NCI-H1694 treated with DMSO at 0.1 percent for 48 hours (cell line): ENCODE results near the gene NXPE4.

ENCODE experiments used
- DNase-seq: peaks from one replicate; lab custom pipeline; 2025; lab: John Stamatoyannopoulos, UW

The NXPE4 gene

GRCh38 chr11:114559425-114560310 is 35.9 kb downstream of the NXPE4 start, which contains the start of gene NXPE1:
TSS of gene NXPE1 (minus strand) at chr11:114559881. CDS start at chr11:114551201, 8,680 bp downstream.
- DNase-seq: no peak

GRCh38 chr11:114556135-114556534 is 39.5 kb downstream of the NXPE4 start:
- no peak for DNase-seq

GRCh38 chr11:114553642-114554041 is 41.9 kb downstream of the NXPE4 start:
- DNase-seq: no peak

- DNase-seq: no peak
These were observed 44.5 kb downstream of the NXPE4 start for GRCh38 chr11:114551060-114551459.

GRCh38 chr11:114525682-114526081 is 69.9 kb downstream of the NXPE4 start:
- no peak for DNase-seq

- no peak for DNase-seq
These were observed 71.5 kb downstream of the NXPE4 start for GRCh38 chr11:114524122-114524521.

GRCh38 chr11:114522818-114523217 is 72.8 kb downstream of the NXPE4 start:
- no peak for DNase-seq
